Sigmoid colon (tissue), 4 donors: Measurements from ENCODE around the gene ZNF44.

Experiments used
- CTCF ChIP-seq, 4 experiments: fragments of 450-650 bp in 3 of 4; fragments of 200-600 bp in 1 of 4; IDR thresholded peaks; one replicate each; pipeline ENCODE4 v1.5.1; 2016 to 2019; ENCODE audit warnings: antibody characterized with exemption in 4 of 4, mild to moderate bottlenecking in 3 of 4, moderate library complexity in 2 of 4
- POLR2AphosphoS5 ChIP-seq, 4 donors: sonication (generic); formaldehyde crosslinking; IDR thresholded peaks; one replicate each; pipeline ENCODE4 v1.6.1; 2017; ENCODE audit warnings: antibody characterized with exemption in 4 of 4

- TF ChIP-seq CTCF (IDR thresholded peaks at IDR 0.05) (no peak), POLR2AphosphoS5 (IDR thresholded peaks at IDR 0.05) (no peak)
These were observed 16.0 kb downstream of the ZNF44 start for GRCh38 chr19:12278713-12279112.
